GM21390 (cell line): ENCODE data around the gene DBP.

Experiments used
- ATAC-seq: cut with Tn5 transposase; IDR thresholded peaks from one replicate; pipeline ENCODE4 v1.9.1; 2021; ENCODE audit not compliant: unreplicated experiment

Gene DBP

DNA sequence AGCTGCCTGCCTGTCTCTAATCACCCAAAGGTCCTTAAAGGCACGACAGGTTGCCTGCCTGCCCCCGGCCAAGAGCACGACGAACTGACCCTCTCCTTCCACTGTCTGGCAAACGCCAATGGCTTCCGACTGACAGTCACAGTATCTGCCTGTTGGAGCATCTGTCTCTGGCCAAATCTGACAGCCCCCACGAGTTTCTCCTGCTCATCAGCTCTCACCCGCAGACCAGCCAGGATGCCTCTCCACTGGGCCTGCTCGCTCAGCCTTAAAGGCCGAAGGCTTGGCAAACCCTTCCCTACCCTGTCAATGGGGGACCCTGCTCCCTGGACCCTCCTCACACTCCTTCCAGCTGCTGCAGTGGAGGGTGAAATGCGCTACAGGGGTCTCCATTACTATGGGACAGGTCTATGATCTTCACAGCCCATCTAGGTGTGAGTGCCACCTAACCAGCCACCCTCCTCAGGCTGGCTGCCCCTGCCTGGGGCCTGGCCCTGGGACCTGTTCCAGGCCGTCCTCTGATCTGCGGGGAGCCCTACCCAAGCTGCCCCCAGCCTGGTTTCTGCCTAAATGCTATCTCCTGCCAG is 23.2 kb downstream of the DBP start:
- ATAC-seq, result no peak

DNA sequence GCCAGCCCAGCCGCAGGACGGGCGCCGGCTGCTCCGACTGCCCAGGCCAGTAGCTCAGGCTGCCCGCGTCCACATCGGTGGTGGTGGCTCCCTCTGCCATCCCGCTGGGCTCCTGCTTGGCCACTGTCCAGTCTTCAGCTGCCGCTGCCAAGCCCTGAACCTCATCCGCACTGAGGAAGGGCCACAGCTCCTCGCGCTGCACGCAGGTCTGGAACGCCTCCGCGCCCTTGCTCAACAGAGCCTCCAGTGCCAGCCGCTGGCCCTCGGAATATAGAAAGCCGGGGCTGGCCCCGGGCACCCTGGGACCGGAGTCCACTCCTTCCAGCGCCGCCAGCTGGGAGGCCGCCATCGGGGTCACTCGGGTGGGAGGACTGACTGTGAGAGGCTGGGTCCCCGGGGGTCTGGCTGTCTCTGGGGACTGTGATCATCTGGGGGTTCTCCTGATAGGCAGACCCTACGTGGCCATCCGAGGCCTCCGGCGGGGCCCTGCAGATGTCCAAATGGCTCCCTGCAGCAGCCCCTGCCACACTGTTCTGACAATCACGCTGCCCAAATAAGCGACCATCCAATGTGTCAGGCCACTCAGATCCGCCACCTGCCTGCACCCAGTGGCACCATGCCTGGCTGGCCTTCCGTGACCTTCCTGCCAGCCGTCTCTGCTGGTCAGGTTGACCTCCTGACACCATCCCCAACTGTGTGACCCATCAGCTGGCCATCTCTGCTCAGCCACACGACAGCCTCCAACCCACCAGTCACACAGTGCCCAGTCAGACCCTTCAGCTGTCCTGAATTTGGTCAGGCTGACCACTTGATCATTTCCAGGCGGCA is 23.9 kb downstream of the DBP start:
- ATAC-seq, result no peak

DNA sequence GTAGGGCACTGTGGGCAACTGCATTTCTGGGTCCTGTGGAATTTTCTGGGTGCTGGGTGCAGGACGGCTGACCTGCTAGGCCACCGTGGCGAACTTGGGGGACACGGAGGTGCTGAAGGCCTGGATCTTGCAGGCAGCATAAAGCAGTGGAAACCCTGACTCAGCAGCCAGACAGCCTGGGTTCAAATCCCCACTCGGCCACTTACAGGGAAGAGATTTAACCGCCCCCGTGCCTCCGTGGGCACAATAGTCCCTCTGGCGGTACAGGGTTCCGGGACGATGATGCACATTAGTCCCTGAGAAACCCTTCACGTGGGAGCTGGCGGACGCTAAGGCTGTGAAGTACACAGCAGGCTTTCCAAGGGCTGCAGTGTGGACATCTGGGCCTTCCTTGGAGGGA is 25.3 kb downstream of the DBP start:
- no peak for ATAC-seq

DNA sequence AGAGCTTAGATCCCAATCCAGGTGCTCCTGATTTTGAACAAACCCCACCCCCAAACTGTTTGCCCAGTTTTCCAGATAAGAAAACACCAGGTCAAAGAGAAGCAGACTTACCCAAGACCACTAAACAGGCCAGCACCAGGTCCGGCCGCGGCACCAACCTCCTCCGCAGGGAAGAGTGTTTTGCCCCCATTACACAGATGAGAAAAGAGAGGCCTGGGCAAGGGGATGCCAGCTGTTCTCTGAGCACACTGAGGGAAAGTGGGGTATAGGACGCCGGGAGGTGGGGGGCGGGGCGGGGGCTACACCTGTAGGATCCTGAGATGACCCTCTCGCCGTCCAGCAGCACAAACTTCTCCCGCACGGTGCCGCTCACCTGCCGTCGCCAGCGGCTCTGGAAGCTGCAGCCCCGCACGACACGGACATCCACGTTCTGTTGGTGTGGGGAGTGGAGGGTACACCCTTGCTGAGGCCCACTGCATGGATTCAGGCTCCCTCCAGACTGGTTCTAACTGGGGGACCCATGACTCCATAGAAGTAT is 27.5 kb downstream of the DBP start:
- ATAC-seq, result no peak

DNA sequence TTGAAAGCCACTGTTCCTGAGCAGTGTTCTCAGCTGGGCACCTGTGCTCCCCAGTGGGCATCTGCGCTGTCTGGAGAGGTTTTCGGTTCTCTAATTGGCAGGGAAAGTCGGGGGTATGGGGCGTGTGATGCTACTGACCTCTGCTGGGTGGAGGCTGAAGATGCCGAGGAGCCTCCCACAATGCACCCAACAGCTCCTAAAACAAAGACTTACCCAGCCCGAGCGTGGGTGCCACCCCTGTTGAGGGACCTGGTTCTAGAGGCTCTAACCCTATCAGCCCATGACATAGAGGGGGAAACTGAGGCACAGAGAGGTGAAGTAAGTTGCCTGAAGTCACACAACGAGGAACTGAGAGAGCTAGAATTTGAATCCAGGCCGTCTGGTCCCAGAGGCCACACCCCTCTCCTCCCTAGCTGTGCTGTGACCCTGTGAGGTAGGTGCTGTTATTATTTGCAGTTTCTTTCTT is 28.3 kb downstream of the DBP start:
- no peak for ATAC-seq

DNA sequence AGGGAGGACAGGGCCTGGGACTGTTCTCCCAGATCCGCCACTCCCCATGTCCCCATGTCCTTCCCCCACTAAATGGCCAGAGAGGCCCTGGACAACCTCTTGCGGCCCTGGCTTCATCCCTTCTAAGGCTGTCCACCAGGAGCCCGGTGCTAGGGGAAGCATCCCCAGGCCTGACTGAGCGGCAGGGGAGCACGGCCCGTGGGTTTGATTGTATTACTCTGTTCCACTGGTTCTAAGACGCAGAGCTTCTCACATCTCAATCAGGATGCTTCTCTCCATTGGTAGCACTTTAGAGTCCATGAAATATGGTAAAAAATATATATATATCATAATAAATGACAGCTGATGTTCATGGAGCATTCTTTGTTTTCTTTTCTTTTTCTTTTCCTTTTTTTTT is 29.8 kb downstream of the DBP start:
- ATAC-seq, result no peak

DNA sequence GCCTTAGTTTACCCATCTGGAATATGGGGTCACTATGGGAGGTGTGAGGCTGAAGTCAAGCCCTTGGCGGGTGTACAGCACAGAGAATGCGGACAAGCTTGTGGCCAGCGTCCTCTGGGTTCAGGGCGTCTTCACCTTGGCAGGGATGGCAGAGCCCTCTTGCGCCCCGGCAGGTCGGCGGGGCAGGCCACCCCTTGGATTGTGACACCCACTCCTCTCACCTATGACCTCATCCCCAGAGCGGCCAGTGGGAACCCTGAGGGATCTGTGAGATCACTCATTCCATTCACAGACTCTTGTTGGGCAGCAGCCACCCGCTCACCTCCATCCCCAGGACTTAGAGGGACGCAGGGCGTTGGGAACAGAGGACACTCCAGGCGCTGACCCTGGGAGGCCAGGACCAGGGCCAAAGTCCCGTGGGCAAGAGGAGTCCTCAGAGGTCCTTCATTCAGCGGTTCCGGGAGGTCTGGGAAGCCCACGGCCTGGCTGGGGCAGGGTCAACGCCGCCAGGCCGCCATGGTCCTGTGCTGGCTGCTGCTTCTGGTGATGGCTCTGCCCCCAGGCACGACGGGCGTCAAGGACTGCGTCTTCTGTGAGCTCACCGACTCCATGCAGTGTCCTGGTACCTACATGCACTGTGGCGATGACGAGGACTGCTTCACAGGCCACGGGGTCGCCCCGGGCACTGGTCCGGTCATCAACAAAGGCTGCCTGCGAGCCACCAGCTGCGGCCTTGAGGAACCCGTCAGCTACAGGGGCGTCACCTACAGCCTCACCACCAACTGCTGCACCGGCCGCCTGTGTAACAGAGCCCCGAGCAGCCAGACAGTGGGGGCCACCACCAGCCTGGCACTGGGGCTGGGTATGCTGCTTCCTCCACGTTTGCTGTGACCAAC is 30.5 kb downstream of the DBP start, which contains the start of gene SPACA4:
Gene SPACA4 (plus strand): TSS at position 280 of the 896 bp plus-strand sequence. CDS start 237 bp downstream, at position 517.
- ATAC-seq, result no peak

DNA sequence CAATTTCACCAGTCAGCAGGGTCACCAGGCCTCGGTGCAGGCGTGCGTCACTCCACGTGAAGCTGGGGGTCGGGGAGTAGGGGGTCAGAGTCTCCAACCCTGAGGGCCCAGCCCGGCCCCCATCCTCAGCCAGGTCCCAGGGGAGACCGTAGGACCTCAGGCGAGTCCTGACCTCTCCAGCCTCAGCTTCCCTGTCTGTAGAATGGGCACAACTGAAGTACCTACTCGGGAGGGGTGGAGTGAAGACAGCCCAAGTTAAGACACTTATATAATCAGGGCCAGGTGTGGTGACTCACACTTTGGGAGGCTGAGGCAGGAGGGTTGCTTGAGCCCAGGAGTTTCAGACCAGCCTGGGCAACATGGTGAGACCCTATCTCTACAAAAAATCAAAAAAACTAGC is 33.3 kb downstream of the DBP start:
- no peak for ATAC-seq

DNA sequence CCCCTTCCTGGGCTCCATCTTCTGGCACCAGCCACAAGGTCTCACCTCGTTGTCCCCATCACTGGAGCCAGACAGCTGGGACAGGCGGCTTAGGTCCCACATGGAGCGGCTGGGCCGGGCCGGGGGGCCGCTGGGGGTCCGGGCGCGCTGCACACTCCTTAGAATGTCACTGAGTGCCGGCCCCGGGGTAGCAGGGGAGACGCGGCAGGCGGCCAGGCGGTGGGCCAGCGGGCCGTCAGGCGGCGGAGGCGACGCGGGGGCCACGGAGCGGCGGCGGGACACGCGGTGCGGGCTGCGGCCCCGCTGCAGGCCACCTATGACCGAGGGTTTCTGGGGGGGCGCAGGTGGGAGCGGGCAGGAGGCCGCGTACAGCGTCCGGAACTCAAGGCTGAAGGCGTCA is 33.7 kb downstream of the DBP start:
- no peak for ATAC-seq

DNA sequence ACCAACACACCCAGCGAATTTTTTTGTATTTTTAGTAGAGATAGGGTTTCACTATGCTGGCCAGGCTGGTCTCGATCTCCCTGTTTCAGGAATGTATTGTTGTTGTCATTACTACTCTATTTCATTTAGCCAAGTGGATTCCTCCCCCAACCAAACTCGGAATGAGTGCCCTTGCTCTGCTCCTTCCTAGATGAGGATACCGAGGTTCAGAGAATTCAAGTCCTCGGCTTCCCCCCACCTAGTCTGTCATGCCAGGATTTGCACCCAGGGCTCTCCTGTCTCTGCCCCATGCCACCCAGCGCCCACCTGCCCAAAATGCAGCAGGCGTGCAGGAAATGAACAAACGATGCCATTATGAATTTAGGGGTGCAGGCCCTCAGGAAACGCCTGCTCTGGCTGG is 34.2 kb downstream of the DBP start:
- no peak for ATAC-seq

DNA sequence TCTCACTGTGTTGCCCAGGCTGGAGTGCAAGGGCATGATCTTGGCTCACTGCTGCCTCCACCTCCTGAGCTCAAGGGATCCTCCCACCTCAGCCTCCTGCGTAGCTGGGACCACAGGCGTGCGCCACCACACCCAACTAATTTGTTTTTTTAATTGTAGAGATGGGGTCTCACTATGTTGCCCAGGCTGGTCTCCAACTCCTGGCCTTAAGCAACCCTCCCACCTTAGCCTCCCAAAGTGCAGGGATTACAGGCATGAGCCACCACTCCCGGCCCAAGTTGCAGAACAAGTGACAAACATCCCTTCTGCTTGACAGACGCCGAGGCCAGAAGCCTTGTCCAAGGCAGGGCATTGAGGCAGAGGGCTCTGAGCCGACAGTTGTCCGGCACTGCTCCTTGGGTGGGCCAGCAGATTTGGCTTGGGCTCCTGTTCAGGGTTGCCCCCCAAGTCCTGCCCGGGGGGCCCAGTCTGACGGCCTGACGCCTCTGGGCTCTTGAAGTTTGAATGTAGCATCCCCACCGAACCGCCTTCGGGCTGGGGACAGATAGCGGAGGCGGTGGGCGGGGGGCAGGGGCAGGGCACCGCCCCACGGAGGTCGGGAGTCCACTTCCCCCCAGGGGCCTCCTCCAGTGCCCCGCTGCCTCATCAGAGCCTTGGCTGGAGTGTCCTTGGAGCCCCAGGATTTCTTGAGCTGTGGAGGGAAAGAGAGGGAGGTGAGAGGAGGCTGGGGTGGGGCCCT is 36.3 kb downstream of the DBP start:
- ATAC-seq, result no peak

DNA sequence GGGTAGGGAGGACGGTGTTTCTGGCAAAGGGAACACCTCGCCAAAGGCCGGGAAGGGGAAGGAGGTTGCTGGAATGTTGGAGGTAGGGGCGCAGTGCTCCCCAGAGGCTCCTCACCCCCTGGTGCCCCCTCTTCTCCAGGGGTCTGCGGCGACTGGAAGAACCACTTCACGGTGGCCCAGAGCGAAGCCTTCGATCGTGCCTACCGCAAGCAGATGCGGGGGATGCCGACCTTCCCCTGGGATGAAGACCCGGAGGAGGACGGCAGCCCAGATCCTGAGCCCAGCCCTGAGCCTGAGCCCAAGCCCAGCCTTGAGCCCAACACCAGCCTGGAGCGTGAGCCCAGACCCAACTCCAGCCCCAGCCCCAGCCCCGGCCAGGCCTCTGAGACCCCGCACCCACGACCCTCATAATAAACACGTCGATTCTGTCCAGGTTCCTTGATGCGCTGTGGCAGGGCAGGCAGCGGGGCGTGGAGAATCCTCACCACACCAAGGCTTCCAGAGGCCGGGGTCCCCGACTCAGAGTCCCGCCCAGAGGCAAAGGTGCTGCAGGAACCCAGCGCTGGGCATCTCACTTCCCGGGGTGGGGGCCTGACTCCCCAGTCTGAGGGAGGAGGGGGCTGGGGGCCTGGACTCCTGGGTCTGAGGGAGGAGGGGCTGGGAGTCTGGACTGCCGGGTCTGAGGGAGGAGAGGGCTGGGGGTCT is 38.0 kb downstream of the DBP start:
- ATAC-seq, result no peak

DNA sequence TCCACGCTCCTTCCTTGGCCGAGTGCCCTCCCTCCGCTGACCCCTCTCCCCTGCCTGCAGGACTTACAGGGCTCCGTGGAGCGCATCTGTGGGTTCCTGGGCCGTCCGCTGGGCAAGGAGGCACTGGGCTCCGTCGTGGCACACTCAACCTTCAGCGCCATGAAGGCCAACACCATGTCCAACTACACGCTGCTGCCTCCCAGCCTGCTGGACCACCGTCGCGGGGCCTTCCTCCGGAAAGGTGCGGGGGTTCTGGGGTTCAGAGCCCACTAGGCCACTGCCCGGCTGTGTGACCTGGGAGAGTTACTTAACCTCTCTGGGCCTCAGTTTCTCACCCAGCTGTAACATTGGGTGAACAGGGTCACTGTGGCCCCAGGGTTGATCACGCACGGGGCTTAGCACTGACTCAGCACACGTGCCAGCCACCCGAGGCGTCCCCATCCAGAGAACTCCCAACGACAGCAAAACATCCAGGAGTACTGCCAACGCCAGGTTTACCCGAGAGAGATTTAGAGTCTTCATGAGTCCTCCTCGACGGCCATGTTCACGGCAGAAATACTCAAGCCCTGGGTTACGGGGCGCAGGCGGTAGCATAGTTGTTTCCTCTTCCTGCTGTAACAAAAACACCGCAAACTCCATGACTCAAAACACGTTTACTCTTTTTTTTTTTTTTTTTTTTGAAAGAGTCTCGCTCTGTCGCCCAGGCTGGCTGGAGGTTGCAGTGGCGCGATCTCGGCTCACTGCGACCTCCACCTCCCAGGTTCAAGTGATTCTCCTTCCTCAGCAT is 40.3 kb downstream of the DBP start:
- ATAC-seq, result no peak

DNA sequence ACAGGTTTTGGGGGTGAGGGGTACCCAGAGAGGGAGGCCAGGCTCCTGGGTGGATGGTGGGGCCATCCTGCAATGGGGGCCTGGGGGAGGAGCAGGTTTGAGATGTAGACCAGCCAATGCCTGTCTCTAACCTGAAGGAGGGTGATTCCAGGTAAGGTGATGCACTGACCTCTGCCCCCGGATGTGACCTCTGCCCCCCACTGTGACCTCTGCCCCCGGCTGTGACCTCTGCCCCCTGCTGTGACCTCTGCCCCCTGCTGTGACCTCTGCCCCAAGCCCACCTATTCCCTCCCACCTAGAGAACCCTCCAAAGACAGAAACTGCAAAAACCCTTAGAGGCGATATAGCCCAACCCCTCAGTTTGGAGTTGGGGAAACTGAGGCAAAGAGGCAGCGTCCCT is 40.9 kb downstream of the DBP start:
- no peak for ATAC-seq

DNA sequence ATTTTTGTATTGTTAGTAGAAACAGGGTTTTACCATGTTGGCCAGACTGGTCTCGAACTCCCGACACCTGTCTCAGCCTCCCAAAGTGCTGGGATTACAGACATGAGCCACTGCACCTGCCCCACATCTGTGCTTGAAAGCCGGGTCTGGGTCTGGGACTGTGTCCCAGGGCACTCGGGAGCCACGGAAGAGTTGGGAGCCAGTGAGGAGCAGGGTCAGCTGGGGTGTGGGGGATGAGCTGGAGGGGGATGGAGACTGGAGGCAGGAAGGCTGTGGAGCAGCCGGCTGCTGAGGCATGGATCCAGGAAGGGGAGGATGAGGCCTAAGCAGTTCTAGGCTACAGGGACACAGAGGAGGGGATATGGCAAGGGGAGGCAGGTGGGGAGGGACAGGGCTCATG is 41.3 kb downstream of the DBP start:
- ATAC-seq, result no peak

DNA sequence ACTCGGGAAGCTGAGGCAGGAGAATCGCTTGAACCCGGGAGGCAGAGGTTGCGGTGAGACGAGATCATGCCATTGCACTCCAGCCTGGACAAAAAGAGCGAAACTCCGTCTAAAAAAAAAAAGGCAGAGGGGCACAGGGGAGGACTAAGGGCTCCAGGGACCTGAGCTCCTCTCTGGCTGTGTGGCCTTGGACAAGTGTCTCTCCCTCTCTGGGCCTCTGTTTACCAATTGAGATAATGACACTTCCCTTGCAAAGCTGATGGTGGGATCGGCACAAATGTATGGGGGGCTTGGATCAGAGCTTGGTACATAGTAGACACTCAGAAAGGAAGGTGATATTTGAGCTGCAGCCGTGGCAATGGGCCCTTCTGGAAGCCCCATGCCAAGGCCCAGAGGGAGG is 42.0 kb downstream of the DBP start:
- ATAC-seq, result no peak

DNA sequence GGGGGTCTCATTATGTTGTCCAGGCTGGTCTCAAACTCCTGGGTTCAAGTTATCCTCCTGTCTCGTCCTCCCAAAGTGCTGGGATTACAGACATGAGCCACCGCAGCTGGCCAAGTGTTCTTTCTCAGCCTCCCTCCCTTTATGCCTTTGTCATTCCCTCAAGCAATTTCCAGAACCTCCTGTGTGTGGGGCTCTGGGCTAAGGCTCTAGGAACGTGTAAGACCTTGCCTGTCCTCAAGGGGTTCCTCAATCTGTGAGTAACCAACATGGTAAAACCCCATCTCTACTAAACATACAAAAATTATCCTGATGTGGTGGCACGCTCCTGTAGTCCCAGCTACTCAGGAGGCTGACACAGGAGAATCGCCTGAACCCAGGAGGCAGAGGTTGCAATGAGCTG is 46.2 kb downstream of the DBP start:
- ATAC-seq, result no peak

DNA sequence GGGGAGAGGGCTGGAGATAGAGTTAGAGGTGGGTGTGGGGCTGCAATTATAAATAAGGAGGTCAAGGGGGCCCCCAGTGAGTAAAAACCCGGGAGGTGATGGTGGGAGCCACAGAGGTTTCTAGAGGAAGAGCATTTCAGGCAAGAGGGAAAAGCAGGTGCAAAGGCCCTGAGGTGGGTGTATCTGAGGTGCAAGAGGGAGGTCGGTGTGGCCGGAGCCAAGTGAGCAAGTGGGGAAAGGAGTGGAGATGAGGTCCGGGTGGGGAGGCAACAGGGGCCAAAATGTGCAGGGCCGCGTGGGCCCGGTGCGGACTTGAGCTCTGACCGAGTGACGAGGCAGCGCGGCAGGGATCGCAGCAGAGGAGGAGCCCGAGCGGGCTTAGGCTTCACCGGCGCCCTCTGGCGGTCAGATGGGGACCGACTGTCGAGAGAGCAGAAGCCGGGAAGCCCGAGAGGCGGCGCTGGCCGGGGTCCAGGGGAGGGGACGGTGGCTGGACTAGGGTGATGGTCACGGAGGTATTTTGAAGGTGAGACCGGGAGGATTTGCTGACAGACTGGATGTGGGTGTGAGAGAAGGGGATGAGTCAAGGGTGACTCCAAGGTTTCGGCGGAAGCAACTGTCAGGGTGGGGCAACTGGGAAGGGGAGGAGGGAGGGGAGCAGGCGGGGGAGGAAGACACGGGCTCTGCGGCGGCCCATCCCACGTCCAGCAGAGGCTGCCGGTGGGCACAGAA is 48.3 kb downstream of the DBP start:
- ATAC-seq, result no peak

DNA sequence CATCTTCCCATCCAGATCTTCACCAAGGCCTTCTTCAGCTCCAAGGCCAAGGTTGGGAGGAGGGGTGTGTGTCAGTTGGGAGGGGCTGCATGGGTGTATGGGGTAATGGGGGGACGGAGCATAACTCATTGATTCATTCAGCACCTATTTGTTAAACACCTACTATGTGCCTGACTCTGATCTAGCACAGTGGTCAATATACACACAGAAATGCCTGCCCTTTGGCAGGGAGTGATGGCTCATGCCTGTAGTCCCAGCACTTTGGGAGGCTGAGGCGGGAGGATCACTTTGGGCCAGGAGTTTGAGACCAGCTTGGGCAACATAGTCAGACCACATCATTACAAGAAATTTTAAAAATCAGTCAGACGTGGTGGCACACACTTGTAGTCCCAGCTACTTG is 49.8 kb downstream of the DBP start:
- ATAC-seq, result no peak
